Glutamatergic neuron (in vitro differentiated cells): Measurements from ENCODE around the gene ZNF618. TPM values are rescaled to one million over a fixed set of nuclear protein-coding genes. Genes with fewer than 3 reads are reported as not detected.

Source experiments
- DNase-seq: peaks from one replicate; pipeline ENCODE4 v3.0.0; 2022
- H3K27ac Mint-ChIP-seq: one replicate; pipeline ENCODE4 v1.8.0; 2020; ENCODE audit warnings: mild to moderate bottlenecking, mixed read lengths, inconsistent platforms; ENCODE audit not compliant: unreplicated experiment
- H3K27me3 Mint-ChIP-seq: one replicate; pipeline ENCODE4 v1.8.0; 2020; ENCODE audit warnings: mild to moderate bottlenecking, moderate library complexity, mixed read lengths, inconsistent platforms; ENCODE audit not compliant: unreplicated experiment
- H3K36me3 Mint-ChIP-seq: one replicate; pipeline ENCODE4 v1.8.0; 2020; ENCODE audit warnings: mild to moderate bottlenecking, mixed read lengths, inconsistent platforms; ENCODE audit not compliant: unreplicated experiment
- H3K4me1 Mint-ChIP-seq: one replicate; pipeline ENCODE4 v1.8.0; 2020; ENCODE audit warnings: mild to moderate bottlenecking, low read depth, mixed read lengths, inconsistent platforms; ENCODE audit not compliant: unreplicated experiment
- H3K4me3 Mint-ChIP-seq: one replicate; pipeline ENCODE4 v1.8.0; 2020; ENCODE audit warnings: mild to moderate bottlenecking, mixed read lengths, inconsistent platforms; ENCODE audit not compliant: unreplicated experiment
- H3K9me3 Mint-ChIP-seq: one replicate; pipeline ENCODE4 v1.8.0; 2020; ENCODE audit warnings: mild to moderate bottlenecking, moderate library complexity, mixed read lengths, inconsistent platforms; ENCODE audit not compliant: unreplicated experiment
- CTCF ChIP-seq: fragments of 200-600 bp; sonication (generic); IDR thresholded peaks from one replicate; pipeline ENCODE4 v1.5.0; 2021; ENCODE audit not compliant: partially characterized antibody, unreplicated experiment
- total RNA-seq: library from RNA; stranded (reverse); fragmentation: NEBNext Ultra II Directional; extraction: Animal tissue kit (Norgen Biotek cat#: 25700); gene quantifications from one replicate; pipeline ENCODE4 v1.2.1, GENCODE V29; 2021; ENCODE audit not compliant: unreplicated experiment

Gene ZNF618
- total RNA-seq, 1 donor from 2014 or later, result 114 TPM

- H3K4me3 Mint-ChIP-seq, result no peak overlapping the region
- peaks cover 5% of the 10 kb centered on the region for H3K4me1 Mint-ChIP-seq
- peaks cover 5% of the 10 kb centered on the region for H3K9me3 Mint-ChIP-seq
- no peak for TF ChIP-seq CTCF
- H3K27ac Mint-ChIP-seq, result no peak overlapping the region
- DNase-seq, result no peak
- peaks cover 10% of the 10 kb centered on the region for H3K36me3 Mint-ChIP-seq
- H3K27me3 Mint-ChIP-seq, result peaks cover 9% of the 10 kb centered on the region
Observed at GRCh38 chr9:114051706-114052105, 175.6 kb downstream of the ZNF618 start.

- no peak for TF ChIP-seq CTCF
- DNase-seq, result no peak
- Mint-ChIP-seq H3K27ac (no peak overlapping the region), H3K4me1 (peaks cover 5% of the 10 kb centered on the region), H3K9me3 (peaks cover 7% of the 10 kb centered on the region), H3K27me3 (peaks cover 6% of the 10 kb centered on the region), H3K4me3 (no peak overlapping the region), H3K36me3 (peaks cover 13% of the 10 kb centered on the region)
Observed at GRCh38 chr9:114053246-114054005, 177.3 kb downstream of the ZNF618 start.

DNA sequence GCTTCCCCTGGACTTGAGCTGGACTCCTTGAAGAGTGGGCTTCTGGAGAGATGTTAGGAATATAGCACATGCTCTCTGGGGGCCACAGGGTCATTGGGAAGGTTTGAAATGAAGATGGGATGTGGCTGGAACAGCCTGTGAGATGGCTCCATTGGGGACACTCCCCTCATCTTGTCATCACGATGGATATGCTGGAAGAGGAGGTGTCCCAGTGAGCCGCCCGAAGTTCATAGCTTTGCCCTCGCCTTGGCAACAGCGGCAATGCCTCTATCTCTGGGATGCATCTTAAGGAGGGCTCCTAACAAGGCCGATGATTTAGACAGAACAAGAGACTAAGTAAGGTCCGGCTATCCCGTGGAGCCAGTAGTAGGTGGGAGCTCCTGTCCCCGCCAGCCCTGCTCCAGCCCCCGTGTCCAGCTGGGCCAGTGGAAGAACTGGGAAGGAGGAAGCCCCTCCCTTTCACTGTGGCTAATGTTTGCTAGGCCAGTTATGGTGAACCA is 178.1 kb downstream of the ZNF618 start:
- Mint-ChIP-seq H3K27ac (no peak overlapping the region), H3K27me3 (peaks cover 5% of the 10 kb centered on the region), H3K4me3 (no peak overlapping the region), H3K4me1 (peaks cover 9% of the 10 kb centered on the region), H3K36me3 (peaks cover 13% of the 10 kb centered on the region), H3K9me3 (peaks cover 7% of the 10 kb centered on the region)
- TF ChIP-seq CTCF, result no peak
- no peak for DNase-seq

GRCh38 chr9:114055061-114055460 is 179.0 kb downstream of the ZNF618 start:
- TF ChIP-seq CTCF, result no peak
- Mint-ChIP-seq H3K4me1 (peaks cover 15% of the 10 kb centered on the region), H3K27me3 (peaks cover 5% of the 10 kb centered on the region), H3K4me3 (no peak overlapping the region), H3K9me3 (peaks cover 4% of the 10 kb centered on the region), H3K36me3 (peaks cover 9% of the 10 kb centered on the region), H3K27ac (no peak overlapping the region)
- no peak for DNase-seq

DNA sequence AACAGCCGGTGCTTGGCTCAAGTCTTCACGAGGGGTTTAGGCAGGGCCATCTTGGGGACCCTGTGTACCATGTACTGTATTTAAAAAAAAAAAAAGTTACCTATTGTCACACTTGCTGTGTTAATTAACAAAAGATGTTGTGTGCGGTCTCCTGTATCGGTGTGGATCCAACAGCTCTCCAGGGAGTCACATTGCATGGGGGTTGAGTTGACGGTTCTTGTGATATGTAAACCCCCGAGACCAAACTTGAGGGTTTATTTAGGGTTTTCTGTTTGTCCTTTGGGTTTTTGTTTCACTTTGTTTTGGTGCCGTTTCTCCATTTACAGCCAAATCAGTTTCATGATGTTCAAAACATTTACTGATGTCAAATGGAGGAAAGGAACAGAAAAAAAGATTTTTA is 179.8 kb downstream of the ZNF618 start:
- Mint-ChIP-seq H3K36me3 (peaks cover 8% of the 10 kb centered on the region), H3K9me3 (peaks cover 4% of the 10 kb centered on the region), H3K4me3 (no peak overlapping the region), H3K27ac (no peak overlapping the region), H3K4me1 (peaks cover 16% of the 10 kb centered on the region), H3K27me3 (peaks cover 2% of the 10 kb centered on the region)
- DNase-seq, result no peak
- no peak for TF ChIP-seq CTCF
